K562 (cell line): ENCODE data around the gene NELL1. TPM values are rescaled to one million over a fixed set of nuclear protein-coding genes. Genes with fewer than 3 reads are reported as not detected.

Source experiments
- ATAC-seq: fragments of 200-7000 bp; cut with Tn5 transposase; 3 replicates; pipeline ENCODE4 v1.9.1; 2020; ENCODE audit warnings: moderate library complexity
- BruUV-seq: library from RNA; stranded (reverse); fragments of 400-500 nt; replicated peaks from 2 replicates; lab custom pipeline; 2021; lab: Mats Ljungman, UMichigan
- CTCF ChIA-PET: fragments of 300-600 bp; formaldehyde crosslinking; extraction: SDS; loops from one replicate; lab custom pipeline; 2021; ENCODE audit warnings: low intra/inter-chr PET ratio; lab: Yijun Ruan, JAX
- POLR2A ChIA-PET: fragments of 300-600, 350-650 bp; sonication (Branson Sonifier 250); formaldehyde crosslinking; extraction: SDS; loops from one replicate; lab custom pipeline; 2021; ENCODE audit warnings: antibody characterized with exemption, inconsistent platforms; lab: Yijun Ruan, JAX
- DNase-seq, 4 experiments: peaks; one replicate each; pipeline versions ENCODE4 v3.0.0 to v3.0.0-alpha.2; 2011 to 2018; ENCODE audit warnings: low spot score in 3 of 4, mixed read lengths in 3 of 4; ENCODE audit errors: extremely low read depth in 1 of 4
- FAIRE-seq: peaks from 2 replicates; lab custom pipeline; 2011; peaks lifted over from hg19 to GRCh38; lab: Jason Lieb, UNC
- H2AFZ ChIP-seq: 2 replicates; pipeline ENCODE4 v1.6.0; 2011; ENCODE audit warnings: low read depth, low read length, control low read depth, inconsistent platforms
- H3K27ac ChIP-seq: fragments of 200-600 bp; 3 replicates; pipeline ENCODE4 v1.8.0; 2011; ENCODE audit warnings: low read depth, mild to moderate bottlenecking, control low read depth, inconsistent platforms, low read length, moderate library complexity, mixed read lengths; ENCODE audit errors: extremely low read depth
- H3K27me3 ChIP-seq, 2 experiments: fragments of 300-600 bp in 1 of 2; 2 replicates in 1 of 2; 3 replicates in 1 of 2; pipeline versions ENCODE4 v1.6.0 to v1.8.0; 2011; ENCODE audit warnings: inconsistent platforms in 2 of 2, low read length in 2 of 2, mild to moderate bottlenecking in 1 of 2, mixed read lengths in 1 of 2, moderate library complexity in 1 of 2; ENCODE audit not compliant: control insufficient read depth in 2 of 2, insufficient read depth in 2 of 2
- H3K36me3 ChIP-seq: fragments of 300-600 bp; 3 replicates; pipeline ENCODE4 v1.8.0; 2011; ENCODE audit warnings: mild to moderate bottlenecking, low read length, inconsistent platforms; ENCODE audit not compliant: control insufficient read depth, insufficient read depth
- H3K4me1 ChIP-seq, 2 experiments: fragments of 200-600 bp in 1 of 2; replicated peaks in 1 of 2; 2 replicates in 1 of 2; 3 replicates in 1 of 2; pipeline versions ENCODE4 v1.5.1 to v1.8.0; 2011; ENCODE audit warnings: inconsistent platforms in 2 of 2, low read length in 2 of 2, mild to moderate bottlenecking in 1 of 2, mixed read lengths in 1 of 2, moderate library complexity in 1 of 2; ENCODE audit not compliant: control insufficient read depth in 2 of 2, insufficient read depth in 2 of 2
- H3K4me2 ChIP-seq: 2 replicates; pipeline ENCODE4 v1.6.1; 2011; ENCODE audit warnings: low read length, control low read depth, inconsistent platforms, mixed read lengths; ENCODE audit not compliant: insufficient read depth
- H3K4me3 ChIP-seq: fragments of 200-600 bp; sonication (generic), shearing (Covaris generic); 2 replicates; pipeline ENCODE4 v1.5.1; 2016; ENCODE audit warnings: control low read depth, inconsistent platforms
- H3K79me2 ChIP-seq: fragments of 200-600 bp; 3 replicates; pipeline ENCODE4 v1.8.0; 2011; ENCODE audit warnings: low read length, inconsistent platforms; ENCODE audit not compliant: control insufficient read depth, insufficient read depth
- H3K9ac ChIP-seq, 2 experiments: 2 replicates each; pipeline versions ENCODE4 v1.6.0 to v1.6.1; 2011; ENCODE audit warnings: low read depth in 2 of 2, low read length in 2 of 2, control low read depth in 1 of 2, inconsistent platforms in 1 of 2, mild to moderate bottlenecking in 1 of 2, mixed read lengths in 1 of 2; ENCODE audit not compliant: insufficient read depth in 1 of 2
- H3K9me1 ChIP-seq: one replicate; pipeline ENCODE4 v1.6.0; 2011; ENCODE audit warnings: inconsistent platforms, mild to moderate bottlenecking, low read length, moderate library complexity; ENCODE audit not compliant: control insufficient read depth, insufficient read depth
- H3K9me3 ChIP-seq: replicated peaks from 2 replicates; pipeline ENCODE4 v1.5.1; 2011; ENCODE audit warnings: low read depth, low read length, inconsistent platforms; ENCODE audit not compliant: control insufficient read depth, insufficient read depth
- H4K20me1 ChIP-seq: replicated peaks from 2 replicates; pipeline ENCODE4 v1.6.1; 2011; ENCODE audit warnings: low read length, inconsistent platforms, mixed read lengths; ENCODE audit not compliant: control insufficient read depth, insufficient read depth
- CHD7 ChIP-seq: fragments of 200-600 bp; sonication (generic); IDR thresholded peaks from one replicate; pipeline ENCODE4 v1.6.1; 2012; ENCODE audit warnings: mild to moderate bottlenecking, low read depth, low read length, inconsistent platforms
- HNRNPUL1 ChIP-seq: fragments of 200-400 bp; formaldehyde crosslinking; IDR thresholded peaks from 2 replicates; pipeline ENCODE4 v1.6.1; 2017; ENCODE audit warnings: low read length
- STAT5A ChIP-seq: IDR thresholded peaks from 2 replicates; pipeline ENCODE4 v1.6.1; 2012; ENCODE audit warnings: low read length, inconsistent platforms, borderline replicate concordance
- ZMIZ1 ChIP-seq, 2 experiments: fragments of 150-350 bp in 1 of 2; IDR thresholded peaks; 2 replicates each; pipeline ENCODE4 v1.6.1; 2012 to 2016; ENCODE audit warnings: low read depth in 2 of 2, low read length in 2 of 2, mild to moderate bottlenecking in 1 of 2, moderate library complexity in 1 of 2
- ZNF644 ChIP-seq: fragments of 200-800 bp; sonication (Bioruptor generic); IDR thresholded peaks from 2 replicates; pipeline ENCODE4 v1.6.1; 2016; ENCODE audit warnings: low read depth, missing genetic modification characterization, missing compliant biosample characterization
- WGBS: fragments of 100-300 bp; shearing (Covaris generic); methylation state at CpG from one replicate; pipeline ENCODE4 v1.1.6; 2016; ENCODE audit warnings: low coverage, mixed read lengths; ENCODE audit not compliant: insufficient coverage; ENCODE audit errors: missing lambda C conversion rate; 5-methylcytosine and 5-hydroxymethylcytosine counted together
- in situ Hi-C: fragments of 300-500 bp; cut with MboI; formaldehyde crosslinking; loops from 4 replicates; pipeline ENCODE4 v1.15.0; 2018; ENCODE audit warnings: inconsistent platforms, mixed read lengths
- intact Hi-C: fragments of 100-400 bp; cut with micrococcal nuclease; formaldehyde crosslinking; loops from 2 replicates; pipeline ENCODE4 v1.14.2; 2022
- polyA plus RNA-seq, 8 experiments: library from polyadenylated mRNA; depleted of rRNA in 4 of 8; stranded (reverse) in 5 of 8; unstranded in 3 of 8; fragments of >200 nt; fragmentation: Nextera tagmentation in 2 of 8; fragmentation: Illumina TruSeq in 1 of 8; extraction: Ambion mirVana in 2 of 8; extraction: Trizol in 1 of 8; gene quantifications; 2 replicates each; pipeline versions ENCODE4 v1.2.1 to v1.2.3, GENCODE V29; 2011 to 2014; ENCODE audit warnings: inconsistent platforms in 1 of 8, missing spikeins in 1 of 8
- total RNA-seq, 7 experiments: library from RNA; depleted of rRNA in 6 of 7; stranded (reverse); fragments of >200 nt in 6 of 7; fragmentation: Illumina TruSeq in 2 of 7; extraction: Trizol in 2 of 7; gene quantifications; 2 replicates each; pipeline versions ENCODE4 v1.2.1 to v1.2.3, GENCODE V29; 2011 to 2021; ENCODE audit warnings: low replicate concordance in 1 of 7

The NELL1 gene
- total and polyA plus RNA-seq, 9 of the 15 experiments (the other 6 are each of a cell fraction or from before 2014, with no cell fraction given): not detected

GRCh38 chr11:21572210-21572609 is 902.8 kb downstream of the NELL1 start:
- ChIA-PET POLR2A (no interaction called here), CTCF (no interaction called here)
- in situ Hi-C loops: no loop called here
- no peak for TF ChIP-seq STAT5A
- TF ChIP-seq HNRNPUL1: no peak
- TF ChIP-seq ZNF644 (tag): no peak
- TF ChIP-seq ZMIZ1 (IDR thresholded peaks at IDR 0.05; ENCODE audit: low read depth in 2 of 2, low read length in 2 of 2): no peak
- no peak for TF ChIP-seq CHD7
- no peak overlapping the region for H3K4me3 ChIP-seq
- ATAC-seq (no peak), DNase-seq (no peak), FAIRE-seq (no peak)
- H4K20me1 ChIP-seq: no peaks in the 10 kb centered on the region
- no peaks in the 10 kb centered on the region for H3K9me1 ChIP-seq
- H3K9ac ChIP-seq: no peak overlapping the region
- intact Hi-C loops: no loop called here
- H3K36me3 ChIP-seq: no peaks in the 10 kb centered on the region
- BruUV-seq: no TSS peak
- H3K27ac ChIP-seq: no peak overlapping the region
- no peak overlapping the region for H2AFZ ChIP-seq
- H3K27me3 ChIP-seq: no peaks in the 10 kb centered on the region
- no peaks in the 10 kb centered on the region for H3K79me2 ChIP-seq
- WGBS: 0% methylated on average over 1 of the region's 1 CpG
- no peaks in the 10 kb centered on the region for H3K4me1 ChIP-seq
- no peaks in the 10 kb centered on the region for H3K9me3 ChIP-seq
- H3K4me2 ChIP-seq: no peak overlapping the region
